DOHH2 (cell line): ENCODE measurements around the gene HARS1.

ENCODE experiments used
- H3F3A ChIP-seq: fragments of 200-600 bp; sonication (generic), shearing (Covaris generic); 2 replicates; pipeline ENCODE4 v1.6.0; 2016; ENCODE audit warnings: antibody characterized with exemption, mild to moderate bottlenecking; ENCODE audit not compliant: control insufficient read depth, insufficient read depth
- H3K27ac ChIP-seq: fragments of 200-600 bp; sonication (generic); 2 replicates; pipeline ENCODE4 v1.5.1; 2014; ENCODE audit warnings: low read depth, mild to moderate bottlenecking, low read length, moderate library complexity
- H3K27me3 ChIP-seq: fragments of 200-600 bp; sonication (generic); 2 replicates; pipeline ENCODE4 v1.6.1; 2014; ENCODE audit warnings: mild to moderate bottlenecking, low read length, mixed read lengths; ENCODE audit not compliant: control insufficient read depth
- H3K36me3 ChIP-seq: fragments of 200-600 bp; sonication (generic); 2 replicates; pipeline ENCODE4 v1.6.1; 2014; ENCODE audit warnings: mild to moderate bottlenecking, low read length, moderate library complexity, mixed read lengths; ENCODE audit not compliant: control insufficient read depth
- H3K4me1 ChIP-seq: fragments of 200-600 bp; sonication (generic); 2 replicates; pipeline ENCODE4 v1.6.1; 2014; ENCODE audit warnings: mild to moderate bottlenecking, low read length, mixed read lengths; ENCODE audit not compliant: control insufficient read depth
- H3K4me2 ChIP-seq: fragments of 200-600 bp; sonication (generic); 2 replicates; pipeline ENCODE4 v1.6.0; 2014; ENCODE audit warnings: mild to moderate bottlenecking, low read length, moderate library complexity
- H3K4me3 ChIP-seq: fragments of 200-600 bp; sonication (generic); 2 replicates; pipeline ENCODE4 v1.5.1; 2014; ENCODE audit warnings: mild to moderate bottlenecking, low read length, mixed read lengths
- H3K79me2 ChIP-seq: fragments of 200-600 bp; sonication (generic); 2 replicates; pipeline ENCODE4 v1.6.1; 2014; ENCODE audit warnings: mild to moderate bottlenecking, low read length, mixed read lengths; ENCODE audit not compliant: control insufficient read depth
- H3K9me2 ChIP-seq: fragments of 200-600 bp; sonication (generic); replicated peaks from 2 replicates; pipeline ENCODE4 v1.6.1; 2014; ENCODE audit warnings: mild to moderate bottlenecking, low read length, mixed read lengths; ENCODE audit not compliant: control insufficient read depth
- H3K9me3 ChIP-seq: fragments of 200-600 bp; sonication (generic); 2 replicates; pipeline ENCODE4 v1.6.1; 2014; ENCODE audit warnings: antibody characterized with exemption, low read length, mixed read lengths; ENCODE audit not compliant: control insufficient read depth, insufficient read depth
- H4K20me1 ChIP-seq: fragments of 200-600 bp; sonication (generic); 2 replicates; pipeline ENCODE4 v1.6.0; 2014; ENCODE audit warnings: low read depth, mild to moderate bottlenecking, antibody characterized with exemption, low read length, moderate library complexity; ENCODE audit not compliant: control insufficient read depth, insufficient read depth
- EZH2phosphoT487 ChIP-seq: fragments of 200-600 bp; sonication (generic); IDR thresholded peaks from 2 replicates; pipeline ENCODE4 v1.6.1; 2017; ENCODE audit warnings: borderline replicate concordance, mild to moderate bottlenecking, antibody characterized with exemption, low read length, moderate library complexity, mixed read lengths
- TF ChIP-seq, protein P1 (sequence below): fragments of 200-600 bp; sonication (generic); IDR thresholded peaks from one replicate; pipeline ENCODE4 v1.5.1; 2014; ENCODE audit warnings: antibody characterized with exemption, mild to moderate bottlenecking, low read depth, low read length; ENCODE audit not compliant: poor library complexity, severe bottlenecking

Gene HARS1

DNA sequence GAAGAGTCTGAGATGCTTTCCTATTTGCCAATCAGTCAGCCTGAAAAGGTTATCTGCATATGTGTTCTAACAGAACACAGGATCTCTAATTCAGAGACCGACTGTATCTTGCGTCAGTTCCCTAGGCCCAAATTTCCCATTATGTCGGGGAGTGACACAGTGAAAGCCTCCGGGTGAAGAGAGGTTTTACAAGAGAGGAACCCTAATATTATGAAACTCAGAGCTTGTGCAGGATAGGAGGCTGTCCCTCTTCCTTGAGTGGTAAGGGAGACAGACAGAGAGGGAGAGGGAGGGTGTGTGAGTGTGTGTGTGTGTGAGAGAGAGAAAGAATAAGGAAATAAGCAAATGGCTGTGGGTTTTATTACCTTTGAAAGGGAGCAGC is 60.1 kb downstream of the HARS1 start:
- H3K27ac ChIP-seq, result no peak overlapping the region
- H3K4me3 ChIP-seq, result no peak overlapping the region
- peaks cover 19% of the 10 kb centered on the region for H3K4me1 ChIP-seq
- no peak overlapping the region for H3K4me2 ChIP-seq
- TF ChIP-seq EZH2phosphoT487, result no peak
- TF ChIP-seq, protein P1, sequence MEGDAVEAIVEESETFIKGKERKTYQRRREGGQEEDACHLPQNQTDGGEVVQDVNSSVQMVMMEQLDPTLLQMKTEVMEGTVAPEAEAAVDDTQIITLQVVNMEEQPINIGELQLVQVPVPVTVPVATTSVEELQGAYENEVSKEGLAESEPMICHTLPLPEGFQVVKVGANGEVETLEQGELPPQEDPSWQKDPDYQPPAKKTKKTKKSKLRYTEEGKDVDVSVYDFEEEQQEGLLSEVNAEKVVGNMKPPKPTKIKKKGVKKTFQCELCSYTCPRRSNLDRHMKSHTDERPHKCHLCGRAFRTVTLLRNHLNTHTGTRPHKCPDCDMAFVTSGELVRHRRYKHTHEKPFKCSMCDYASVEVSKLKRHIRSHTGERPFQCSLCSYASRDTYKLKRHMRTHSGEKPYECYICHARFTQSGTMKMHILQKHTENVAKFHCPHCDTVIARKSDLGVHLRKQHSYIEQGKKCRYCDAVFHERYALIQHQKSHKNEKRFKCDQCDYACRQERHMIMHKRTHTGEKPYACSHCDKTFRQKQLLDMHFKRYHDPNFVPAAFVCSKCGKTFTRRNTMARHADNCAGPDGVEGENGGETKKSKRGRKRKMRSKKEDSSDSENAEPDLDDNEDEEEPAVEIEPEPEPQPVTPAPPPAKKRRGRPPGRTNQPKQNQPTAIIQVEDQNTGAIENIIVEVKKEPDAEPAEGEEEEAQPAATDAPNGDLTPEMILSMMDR, result no peak
- no peaks in the 10 kb centered on the region for H3F3A ChIP-seq
- H3K9me2 ChIP-seq, result no peaks in the 10 kb centered on the region
- H3K36me3 ChIP-seq, result no peaks in the 10 kb centered on the region
- H3K79me2 ChIP-seq, result no peaks in the 10 kb centered on the region
- H3K27me3 ChIP-seq, result peaks cover 31% of the 10 kb centered on the region
- H3K9me3 ChIP-seq, result peaks cover 2% of the 10 kb centered on the region; the same call in 1 of the 2 replicates
- H4K20me1 ChIP-seq, result no peaks in the 10 kb centered on the region

GRCh38 chr5:140630292-140631035 is 60.7 kb downstream of the HARS1 start:
- Histone ChIP-seq H3K36me3 (no peaks in the 10 kb centered on the region), H3K9me2 (no peaks in the 10 kb centered on the region), H3K27me3 (peaks cover 31% of the 10 kb centered on the region), H3K27ac (no peak overlapping the region), H3K79me2 (no peaks in the 10 kb centered on the region), H4K20me1 (no peaks in the 10 kb centered on the region), H3K9me3 (peaks cover 2% of the 10 kb centered on the region; the same call in 1 of the 2 replicates), H3K4me1 (peaks cover 19% of the 10 kb centered on the region), H3K4me2 (no peak overlapping the region), H3K4me3 (no peak overlapping the region), H3F3A (no peaks in the 10 kb centered on the region)
- no peak for TF ChIP-seq EZH2phosphoT487
- TF ChIP-seq, protein P1, result no peak

DNA sequence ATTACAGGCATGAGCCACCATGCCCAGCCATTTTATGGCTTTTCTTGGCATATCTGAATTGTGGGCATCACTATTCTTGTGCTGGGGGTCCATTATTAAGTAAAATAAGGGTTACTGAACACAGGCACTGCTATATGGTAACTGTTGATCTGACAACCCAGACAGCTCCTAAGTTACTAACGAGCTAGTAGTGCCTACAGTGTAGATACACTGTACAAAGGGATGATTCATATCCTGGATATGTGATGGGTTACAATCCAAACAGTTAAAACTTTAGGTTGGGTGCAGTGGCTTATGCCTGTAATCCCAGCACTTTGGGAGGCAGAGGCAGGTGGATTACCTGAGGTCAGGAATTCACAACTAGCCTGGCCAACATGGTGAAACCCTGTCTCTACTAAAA is 62.5 kb downstream of the HARS1 start:
- TF ChIP-seq, protein P1, result no peak
- TF ChIP-seq EZH2phosphoT487, result no peak
- Histone ChIP-seq H3K27me3 (peaks cover 31% of the 10 kb centered on the region), H3F3A (no peaks in the 10 kb centered on the region), H3K9me3 (peaks cover 2% of the 10 kb centered on the region; the same call in 1 of the 2 replicates), H4K20me1 (no peaks in the 10 kb centered on the region), H3K79me2 (no peaks in the 10 kb centered on the region), H3K4me1 (peaks cover 19% of the 10 kb centered on the region), H3K27ac (no peak overlapping the region), H3K4me2 (no peak overlapping the region), H3K36me3 (no peaks in the 10 kb centered on the region), H3K4me3 (no peak overlapping the region), H3K9me2 (no peaks in the 10 kb centered on the region)
